GM08714 (cell line): ENCODE results near the gene ANAPC5.
"Not testable (repeated sequence)": the region's sequence is repeated elsewhere in the genome, so short reads cannot be mapped to it uniquely, and the experiment has no call there.

Experiments
- H3K4me3 ChIP-seq: fragments of 200-500 bp; sonication (Bioruptor generic); 2 replicates; pipeline ENCODE4 v1.5.1; 2014; ENCODE audit warnings: mild to moderate bottlenecking, low read length, inconsistent platforms
- ZNF274 ChIP-seq: IDR thresholded peaks from 2 replicates; pipeline ENCODE4 v1.6.1; 2012; ENCODE audit warnings: mild to moderate bottlenecking, low read depth, low read length

The ANAPC5 gene

DNA sequence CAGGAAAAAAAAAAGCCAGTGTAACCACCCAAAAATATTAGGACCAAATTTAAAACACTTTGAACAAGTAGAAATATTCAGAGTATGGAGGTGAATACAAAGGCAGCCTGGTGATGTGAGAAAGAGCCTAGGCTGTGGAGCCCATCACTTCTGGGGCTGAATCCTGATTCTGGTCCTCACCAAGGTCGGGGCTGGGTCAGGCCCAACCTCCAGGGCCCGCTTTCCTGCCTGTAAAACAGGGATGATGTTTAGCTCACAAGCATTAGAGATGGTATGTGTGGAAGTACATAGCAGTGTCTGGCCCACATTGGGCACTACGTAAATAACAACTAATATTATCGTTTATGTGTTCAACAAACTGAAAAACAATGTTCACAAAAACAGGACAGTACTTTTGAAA lies 47.9 kb downstream of the ANAPC5 start:
- no peak overlapping the region for H3K4me3 ChIP-seq
- no peak for TF ChIP-seq ZNF274

DNA sequence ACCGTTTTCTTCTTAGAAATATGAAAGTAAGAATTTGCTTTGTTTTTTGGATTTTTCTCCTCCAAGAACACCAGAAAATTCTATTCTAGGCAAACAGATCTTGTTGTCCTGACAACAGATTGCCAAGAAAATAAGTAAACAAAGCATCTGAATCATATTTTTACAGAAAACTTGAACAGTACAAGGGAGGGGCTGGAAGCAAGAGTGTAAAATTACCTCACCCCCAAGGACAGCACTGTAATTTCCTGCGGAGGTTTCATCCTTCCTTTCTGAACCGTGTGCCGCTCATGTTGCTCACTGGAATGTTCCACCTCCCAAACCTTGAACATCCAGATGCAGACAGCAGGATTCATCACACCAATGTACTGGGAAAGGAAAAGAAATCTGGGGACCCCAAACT lies 50.3 kb downstream of the ANAPC5 start:
- no peak overlapping the region for H3K4me3 ChIP-seq
- no peak for TF ChIP-seq ZNF274

DNA sequence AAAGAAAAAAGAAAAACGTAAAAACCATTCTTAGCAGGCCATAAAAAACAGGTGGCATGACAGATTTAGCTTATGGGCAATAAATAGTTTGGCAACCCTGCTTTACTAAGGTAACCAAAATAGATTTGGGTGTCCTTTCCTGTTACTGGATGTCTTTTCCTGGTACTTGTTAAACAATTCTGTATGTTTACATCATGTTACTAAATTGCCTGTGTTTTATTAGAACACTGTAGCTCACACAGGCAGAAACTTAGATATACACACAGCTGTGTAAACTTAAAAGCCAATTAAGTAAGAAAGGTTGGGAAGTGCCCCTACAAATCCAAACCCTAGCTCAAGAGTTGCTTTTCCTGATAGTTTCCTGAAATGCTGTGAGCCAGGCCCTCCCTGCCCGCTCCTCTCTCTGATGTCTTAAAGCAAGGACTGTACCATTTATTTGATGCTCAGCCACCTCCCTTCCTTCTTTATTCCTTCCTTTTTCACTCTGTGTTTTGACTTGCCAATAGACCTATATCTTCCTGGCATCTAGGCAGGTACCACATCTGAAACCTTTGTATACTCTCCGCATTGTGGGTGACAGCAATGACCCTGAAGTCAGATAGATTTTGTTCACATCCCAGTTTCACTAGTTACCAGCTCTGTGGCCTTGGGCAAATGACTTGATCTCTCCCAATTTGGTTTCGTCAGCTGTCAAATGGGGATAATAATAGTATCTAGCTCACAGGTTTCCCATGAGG lies 52.0 kb downstream of the ANAPC5 start:
- no peak overlapping the region for H3K4me3 ChIP-seq
- no peak for TF ChIP-seq ZNF274

- H3K4me3 ChIP-seq = no peak overlapping the region
- no peak for TF ChIP-seq ZNF274
Observed at GRCh38 chr12:121299662-121300061, 52.5 kb downstream of the ANAPC5 start.

GRCh38 chr12:121298411-121298810 lies 53.8 kb downstream of the ANAPC5 start:
- not testable (repeated sequence) for H3K4me3 ChIP-seq

GRCh38 chr12:121297435-121297991 lies 54.7 kb downstream of the ANAPC5 start:
- no peak for TF ChIP-seq ZNF274
- H3K4me3 ChIP-seq = peak overlapping the region; percentile 88

GRCh38 chr12:121296618-121297434 lies 55.4 kb downstream of the ANAPC5 start, which contains the start of gene CAMKK2:
CAMKK2 (minus strand) TSS chr12:121296709; CDS start chr12:121274526, 22,183 bp downstream.
- TF ChIP-seq ZNF274 = no peak
- H3K4me3 ChIP-seq = peak within 1 kb of the TSS; percentile 88

DNA sequence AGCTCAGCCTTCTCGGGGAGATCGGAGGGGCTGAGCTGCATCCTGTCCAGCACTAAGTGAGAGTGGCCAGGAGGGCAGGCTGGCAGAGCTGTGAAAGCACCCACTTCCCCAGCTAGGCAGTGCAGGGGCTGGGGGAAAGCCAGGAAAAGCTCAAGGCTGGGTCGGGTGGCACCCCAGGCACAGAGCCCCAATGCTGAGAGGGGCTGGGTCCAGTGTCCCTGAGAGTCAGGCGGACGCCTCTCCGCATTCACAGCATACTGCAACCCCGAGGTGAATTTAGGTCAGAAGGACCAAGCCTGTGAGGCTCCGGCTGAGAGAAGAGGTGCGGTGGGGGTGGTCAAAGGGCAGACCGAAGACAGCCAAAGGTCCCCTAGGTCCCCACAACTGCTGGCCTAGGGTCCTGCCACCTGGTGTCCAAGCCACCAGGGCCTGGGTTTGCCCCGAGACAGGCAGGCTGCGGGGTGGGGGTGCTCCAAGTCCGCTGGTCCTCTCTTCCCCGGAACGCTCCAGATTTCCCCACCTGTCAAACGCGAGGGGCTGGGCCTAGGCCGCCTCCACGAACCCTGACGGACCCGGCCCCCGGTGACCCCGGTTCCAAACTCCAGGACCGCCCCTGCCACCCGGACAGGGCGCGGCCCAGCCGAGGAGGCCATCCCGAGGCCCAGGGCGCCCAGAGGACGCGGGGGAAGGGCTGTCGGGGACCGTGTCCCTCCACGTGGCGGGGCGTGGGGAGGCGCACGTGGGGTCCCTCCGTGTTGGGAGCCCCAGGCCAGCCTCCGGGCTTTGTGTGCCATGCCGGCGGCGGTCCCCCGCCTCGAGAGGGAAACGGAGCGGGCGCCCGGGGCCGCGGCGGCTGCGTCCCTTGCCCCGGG lies 56.2 kb downstream of the ANAPC5 start:
- TF ChIP-seq ZNF274 = no peak
- H3K4me3 ChIP-seq = peak overlapping the region; percentile 86

DNA sequence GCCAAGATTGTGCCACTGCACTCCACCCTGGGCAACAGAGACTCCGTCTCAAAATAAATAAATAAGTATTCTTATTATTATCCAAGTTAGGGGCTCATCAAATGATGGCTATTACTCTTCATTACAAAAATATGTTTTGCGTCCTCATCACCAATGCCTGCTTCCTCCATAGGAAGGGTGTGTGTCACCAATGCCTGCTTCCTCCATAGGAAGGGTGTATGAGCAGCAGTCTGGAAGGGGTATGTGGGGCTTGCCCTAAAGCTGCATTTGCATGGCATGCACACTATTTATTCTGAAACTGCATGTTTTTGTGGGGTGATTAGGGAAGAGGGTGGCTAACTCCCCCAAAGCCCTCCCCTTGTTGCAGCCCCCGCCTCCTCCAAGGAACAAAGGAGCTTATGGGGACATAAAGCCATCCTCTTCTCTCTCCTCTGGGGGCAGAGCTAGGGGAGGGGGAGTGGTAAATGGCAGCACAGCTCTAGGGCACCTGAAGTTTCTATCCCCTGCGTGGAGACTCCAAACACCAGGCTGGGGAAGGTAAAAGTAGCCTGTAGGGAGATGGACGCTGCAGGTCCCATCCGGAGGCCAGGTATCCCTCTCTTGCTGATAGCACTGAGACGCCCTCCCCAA lies 57.0 kb downstream of the ANAPC5 start:
- no peak for TF ChIP-seq ZNF274
- peak overlapping the region; percentile 86 for H3K4me3 ChIP-seq

GRCh38 chr12:121294151-121294889 lies 57.9 kb downstream of the ANAPC5 start:
- TF ChIP-seq ZNF274 = no peak
- H3K4me3 ChIP-seq = no peak overlapping the region

DNA sequence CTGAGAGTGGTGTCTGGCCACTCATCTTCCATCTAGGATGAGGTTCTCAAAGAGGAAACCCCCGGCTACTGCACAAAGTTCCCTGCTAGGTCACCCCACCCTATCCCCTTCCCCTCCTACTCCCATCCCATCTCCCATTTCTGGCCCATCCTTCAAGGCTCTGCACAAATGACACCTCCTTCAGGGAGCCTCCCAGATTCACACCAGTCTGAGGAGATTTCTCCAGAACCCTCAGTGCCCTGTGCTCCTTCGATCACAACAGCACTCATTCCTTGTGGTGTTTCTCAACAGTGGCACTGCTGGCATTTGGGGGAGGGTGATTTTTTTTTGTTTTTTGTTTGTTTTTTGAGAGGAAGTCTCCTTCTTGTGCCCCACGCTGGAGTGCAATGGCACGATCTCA lies 58.6 kb downstream of the ANAPC5 start:
- H3K4me3 ChIP-seq = no peak overlapping the region

DNA sequence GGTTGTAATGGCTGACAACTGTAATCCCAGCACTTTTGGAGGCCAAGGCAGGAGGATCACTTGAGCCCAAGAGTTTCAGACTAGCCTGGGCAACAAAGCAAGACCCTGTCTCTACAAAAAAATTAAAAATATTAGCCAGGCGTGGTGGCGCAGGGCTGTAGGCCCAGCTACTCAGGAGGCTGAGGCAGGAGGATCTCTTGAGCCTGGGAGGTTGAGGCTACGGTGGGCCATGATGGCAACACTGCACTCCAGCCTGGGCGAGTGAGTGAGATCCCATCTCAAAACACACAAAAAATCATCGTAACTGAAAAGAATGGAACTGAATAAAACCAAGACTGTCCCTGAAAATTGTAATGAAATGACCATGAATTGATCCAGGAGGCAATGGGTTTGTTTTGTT lies 61.8 kb downstream of the ANAPC5 start:
- TF ChIP-seq ZNF274 = no peak
- H3K4me3 ChIP-seq = no peak overlapping the region

More for the DNA sequence above, 58.6 kb downstream of the ANAPC5 start:
- no peak for TF ChIP-seq ZNF274

- no peak for TF ChIP-seq ZNF274
Observed at GRCh38 chr12:121289962-121290361, 62.2 kb downstream of the ANAPC5 start.

More at GRCh38 chr12:121289962-121290361, 62.2 kb downstream of the ANAPC5 start:
- no peak overlapping the region for H3K4me3 ChIP-seq
